Trophoblast cell (in vitro differentiated cells and primary cell): Measurements from ENCODE around the gene SLC5A1.

Experiments used
- DNase-seq, 2 donors: peaks; one replicate each; pipeline ENCODE4 v3.0.0-alpha.2; 2016
- H2AFZ ChIP-seq: 2 replicates; pipeline ENCODE4 v1.6.1; 2013; ENCODE audit warnings: low read length, moderate library complexity, mild to moderate bottlenecking; ENCODE audit not compliant: insufficient read depth, poor library complexity
- H2AK5ac ChIP-seq: 2 replicates; pipeline ENCODE4 v1.6.1; 2013; ENCODE audit warnings: mild to moderate bottlenecking, low read length
- H2BK120ac ChIP-seq: 2 replicates; pipeline ENCODE4 v1.6.1; 2013; ENCODE audit warnings: low read length, mild to moderate bottlenecking, moderate library complexity; ENCODE audit not compliant: insufficient read depth, poor library complexity
- H2BK12ac ChIP-seq: 2 replicates; pipeline ENCODE4 v1.6.1; 2013; ENCODE audit warnings: mild to moderate bottlenecking, low read length, moderate library complexity
- H2BK5ac ChIP-seq: 2 replicates; pipeline ENCODE4 v1.6.1; 2013; ENCODE audit warnings: low read length, low read depth, moderate library complexity, mild to moderate bottlenecking; ENCODE audit not compliant: poor library complexity
- H3K14ac ChIP-seq: 2 replicates; pipeline ENCODE4 v1.6.1; 2013; ENCODE audit warnings: mild to moderate bottlenecking, low read length
- H3K18ac ChIP-seq: 2 replicates; pipeline ENCODE4 v1.6.1; 2013; ENCODE audit warnings: mild to moderate bottlenecking, low read length
- H3K23ac ChIP-seq: 2 replicates; pipeline ENCODE4 v1.6.1; 2013; ENCODE audit warnings: low read length
- H3K27ac ChIP-seq: 2 replicates; pipeline ENCODE4 v1.5.1; 2013; ENCODE audit warnings: low read depth, mild to moderate bottlenecking, inconsistent platforms, low read length, moderate library complexity
- H3K27me3 ChIP-seq: 2 replicates; pipeline ENCODE4 v1.6.1; 2013; ENCODE audit warnings: inconsistent platforms, mild to moderate bottlenecking, low read length, moderate library complexity; ENCODE audit not compliant: insufficient read depth
- H3K36me3 ChIP-seq, 2 experiments: 1 replicate in 1 of 2; 2 replicates in 1 of 2; pipeline ENCODE4 v1.6.1; 2013; ENCODE audit warnings: low read length in 2 of 2, mild to moderate bottlenecking in 2 of 2, moderate library complexity in 1 of 2; ENCODE audit not compliant: insufficient read depth in 2 of 2, control insufficient read depth in 1 of 2
- H3K4ac ChIP-seq: 2 replicates; pipeline ENCODE4 v1.6.1; 2013; ENCODE audit warnings: low read depth, mild to moderate bottlenecking, low read length, moderate library complexity
- H3K4me1 ChIP-seq, 2 experiments: 1 replicate in 1 of 2; 2 replicates in 1 of 2; pipeline ENCODE4 v1.6.1; 2013; ENCODE audit warnings: low read length in 2 of 2, mild to moderate bottlenecking in 2 of 2, moderate library complexity in 1 of 2; ENCODE audit not compliant: insufficient read depth in 2 of 2, control insufficient read depth in 1 of 2
- H3K4me2 ChIP-seq: 2 replicates; pipeline ENCODE4 v1.6.1; 2013; ENCODE audit warnings: inconsistent platforms, mild to moderate bottlenecking, low read length, moderate library complexity
- H3K4me3 ChIP-seq: 2 replicates; pipeline ENCODE4 v1.5.1; 2013; ENCODE audit warnings: mild to moderate bottlenecking, low read depth, low read length, inconsistent platforms
- H3K79me1 ChIP-seq: one replicate; pipeline ENCODE4 v1.6.1; 2013; ENCODE audit warnings: low read length
- H3K79me2 ChIP-seq: 2 replicates; pipeline ENCODE4 v1.6.1; 2013; ENCODE audit warnings: low read length, mild to moderate bottlenecking; ENCODE audit not compliant: control insufficient read depth, insufficient read depth, poor library complexity
- H3K9ac ChIP-seq: 2 replicates; pipeline ENCODE4 v1.6.1; 2013; ENCODE audit warnings: mild to moderate bottlenecking, low read length
- H3K9me3 ChIP-seq: 2 replicates; pipeline ENCODE4 v1.6.1; 2013; ENCODE audit warnings: low read depth, mild to moderate bottlenecking, control low read depth, inconsistent platforms, low read length; ENCODE audit not compliant: insufficient read depth
- H4K12ac ChIP-seq: 2 replicates; pipeline ENCODE4 v1.6.1; 2013; ENCODE audit warnings: low read depth, mild to moderate bottlenecking, low read length, moderate library complexity
- H4K8ac ChIP-seq: 2 replicates; pipeline ENCODE4 v1.6.1; 2013; ENCODE audit warnings: low read depth, mild to moderate bottlenecking, low read length, moderate library complexity
- H4K91ac ChIP-seq: one replicate; pipeline ENCODE4 v1.6.1; 2013; ENCODE audit warnings: low read depth, mild to moderate bottlenecking, low read length, moderate library complexity
- WGBS: extraction: QIAGEN DNeasy Blood & Tissue Kit; methylation state at CpG from one replicate; pipeline ENCODE4 v1.1.7; 2013; ENCODE audit warnings: missing lambda C conversion rate; ENCODE audit not compliant: insufficient read length, insufficient coverage; ENCODE audit errors: extremely low coverage; 5-methylcytosine and 5-hydroxymethylcytosine counted together

Gene SLC5A1

GRCh38 chr22:32077151-32077550 lies 34.1 kb downstream of the SLC5A1 start:
- no peak overlapping the region for H4K91ac ChIP-seq
- H3K14ac ChIP-seq, result no peak overlapping the region
- H3K4me1 ChIP-seq, result no peaks in the 10 kb centered on the region
- H3K27ac ChIP-seq, result no peak overlapping the region
- H3K27me3 ChIP-seq, result no peaks in the 10 kb centered on the region
- H3K4me3 ChIP-seq, result no peak overlapping the region
- no peaks in the 10 kb centered on the region for H3K9me3 ChIP-seq
- no peak overlapping the region for H2AK5ac ChIP-seq
- H2BK5ac ChIP-seq, result no peak overlapping the region
- H2BK120ac ChIP-seq, result no peak overlapping the region
- H4K8ac ChIP-seq, result no peak overlapping the region
- no peak overlapping the region for H2BK12ac ChIP-seq
- WGBS, result 94% methylated on average over 1 of the region's 1 CpG
- no peak overlapping the region for H3K9ac ChIP-seq
- DNase-seq, result no peak
- no peak overlapping the region for H2AFZ ChIP-seq
- no peaks in the 10 kb centered on the region for H3K79me2 ChIP-seq
- H3K18ac ChIP-seq, result no peak overlapping the region
- no peaks in the 10 kb centered on the region for H3K36me3 ChIP-seq
- H3K23ac ChIP-seq, result no peak overlapping the region
- no peak overlapping the region for H3K4me2 ChIP-seq
- H3K4ac ChIP-seq, result no peak overlapping the region
- no peak overlapping the region for H4K12ac ChIP-seq
- no peaks in the 10 kb centered on the region for H3K79me1 ChIP-seq

GRCh38 chr22:32079130-32080089 lies 36.3 kb downstream of the SLC5A1 start:
- Histone ChIP-seq H3K4me2 (no peak overlapping the region), H3K27me3 (no peaks in the 10 kb centered on the region), H2BK5ac (no peak overlapping the region), H3K23ac (no peak overlapping the region), H3K4ac (no peak overlapping the region), H3K36me3 (no peaks in the 10 kb centered on the region), H2AK5ac (no peak overlapping the region), H3K9ac (no peak overlapping the region), H4K91ac (no peak overlapping the region), H3K4me1 (no peaks in the 10 kb centered on the region), H3K18ac (no peak overlapping the region), H3K79me1 (no peaks in the 10 kb centered on the region), H2AFZ (no peak overlapping the region), H2BK120ac (no peak overlapping the region), H4K8ac (no peak overlapping the region), H2BK12ac (no peak overlapping the region), H3K9me3 (no peaks in the 10 kb centered on the region), H3K27ac (no peak overlapping the region), H3K4me3 (no peak overlapping the region), H3K79me2 (no peaks in the 10 kb centered on the region), H4K12ac (no peak overlapping the region), H3K14ac (no peak overlapping the region)
- DNase-seq, result peak; percentile 55 to 87
- WGBS, result no CpG with 5 or more reads among the region's 7 CpGs

- Histone ChIP-seq H2AFZ (no peak overlapping the region), H3K4ac (no peak overlapping the region), H3K4me3 (no peak overlapping the region), H4K91ac (no peak overlapping the region), H3K9ac (no peak overlapping the region), H3K9me3 (no peaks in the 10 kb centered on the region), H2BK5ac (no peak overlapping the region), H3K79me2 (no peaks in the 10 kb centered on the region), H3K14ac (no peak overlapping the region), H3K23ac (no peak overlapping the region), H3K27ac (no peak overlapping the region), H2AK5ac (no peak overlapping the region), H3K4me2 (no peak overlapping the region), H2BK12ac (no peak overlapping the region), H2BK120ac (no peak overlapping the region), H4K12ac (no peak overlapping the region), H4K8ac (no peak overlapping the region), H3K79me1 (no peaks in the 10 kb centered on the region), H3K4me1 (no peaks in the 10 kb centered on the region), H3K27me3 (no peaks in the 10 kb centered on the region), H3K36me3 (no peaks in the 10 kb centered on the region), H3K18ac (no peak overlapping the region)
- peak; percentile 45 to 69 for DNase-seq
- no CpG with 5 or more reads among the region's 4 CpGs for WGBS
Observed at GRCh38 chr22:32080904-32081303, 37.8 kb downstream of the SLC5A1 start.

- Histone ChIP-seq H3K27ac (no peak overlapping the region), H3K9ac (no peak overlapping the region), H3K4me3 (no peak overlapping the region), H2AFZ (no peak overlapping the region), H3K18ac (no peak overlapping the region), H3K4ac (no peak overlapping the region), H3K9me3 (no peaks in the 10 kb centered on the region), H3K79me2 (no peaks in the 10 kb centered on the region), H3K27me3 (no peaks in the 10 kb centered on the region), H2BK120ac (no peak overlapping the region), H2BK12ac (no peak overlapping the region), H3K36me3 (no peaks in the 10 kb centered on the region), H4K91ac (no peak overlapping the region), H3K79me1 (no peaks in the 10 kb centered on the region), H2AK5ac (no peak overlapping the region), H2BK5ac (no peak overlapping the region), H4K8ac (no peak overlapping the region), H3K4me1 (no peaks in the 10 kb centered on the region), H3K4me2 (no peak overlapping the region), H4K12ac (no peak overlapping the region), H3K14ac (no peak overlapping the region), H3K23ac (no peak overlapping the region)
- no peak for DNase-seq
- WGBS, result no CpG with 5 or more reads among the region's 1 CpG
Observed at GRCh38 chr22:32082331-32082730, 39.3 kb downstream of the SLC5A1 start.
